ENCODE measurements around the gene HEPN1.

GRCh38 chr11:124898263-124898680 is 20.8 kb upstream of the HEPN1 start:
- TF ChIP-seq, protein P1, sequence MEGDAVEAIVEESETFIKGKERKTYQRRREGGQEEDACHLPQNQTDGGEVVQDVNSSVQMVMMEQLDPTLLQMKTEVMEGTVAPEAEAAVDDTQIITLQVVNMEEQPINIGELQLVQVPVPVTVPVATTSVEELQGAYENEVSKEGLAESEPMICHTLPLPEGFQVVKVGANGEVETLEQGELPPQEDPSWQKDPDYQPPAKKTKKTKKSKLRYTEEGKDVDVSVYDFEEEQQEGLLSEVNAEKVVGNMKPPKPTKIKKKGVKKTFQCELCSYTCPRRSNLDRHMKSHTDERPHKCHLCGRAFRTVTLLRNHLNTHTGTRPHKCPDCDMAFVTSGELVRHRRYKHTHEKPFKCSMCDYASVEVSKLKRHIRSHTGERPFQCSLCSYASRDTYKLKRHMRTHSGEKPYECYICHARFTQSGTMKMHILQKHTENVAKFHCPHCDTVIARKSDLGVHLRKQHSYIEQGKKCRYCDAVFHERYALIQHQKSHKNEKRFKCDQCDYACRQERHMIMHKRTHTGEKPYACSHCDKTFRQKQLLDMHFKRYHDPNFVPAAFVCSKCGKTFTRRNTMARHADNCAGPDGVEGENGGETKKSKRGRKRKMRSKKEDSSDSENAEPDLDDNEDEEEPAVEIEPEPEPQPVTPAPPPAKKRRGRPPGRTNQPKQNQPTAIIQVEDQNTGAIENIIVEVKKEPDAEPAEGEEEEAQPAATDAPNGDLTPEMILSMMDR (conservative IDR thresholded peaks at IDR 0.05; ENCODE audit: low read depth in 2 of 2): peak in 1 of 2 experiments; percentile 4; a peak in 1 of 4 replicates
- TF ChIP-seq EZH2 (IDR thresholded peaks at IDR 0.05; ENCODE audit: low read depth, unreplicated experiment): no peak
- TF ChIP-seq, protein P2, sequence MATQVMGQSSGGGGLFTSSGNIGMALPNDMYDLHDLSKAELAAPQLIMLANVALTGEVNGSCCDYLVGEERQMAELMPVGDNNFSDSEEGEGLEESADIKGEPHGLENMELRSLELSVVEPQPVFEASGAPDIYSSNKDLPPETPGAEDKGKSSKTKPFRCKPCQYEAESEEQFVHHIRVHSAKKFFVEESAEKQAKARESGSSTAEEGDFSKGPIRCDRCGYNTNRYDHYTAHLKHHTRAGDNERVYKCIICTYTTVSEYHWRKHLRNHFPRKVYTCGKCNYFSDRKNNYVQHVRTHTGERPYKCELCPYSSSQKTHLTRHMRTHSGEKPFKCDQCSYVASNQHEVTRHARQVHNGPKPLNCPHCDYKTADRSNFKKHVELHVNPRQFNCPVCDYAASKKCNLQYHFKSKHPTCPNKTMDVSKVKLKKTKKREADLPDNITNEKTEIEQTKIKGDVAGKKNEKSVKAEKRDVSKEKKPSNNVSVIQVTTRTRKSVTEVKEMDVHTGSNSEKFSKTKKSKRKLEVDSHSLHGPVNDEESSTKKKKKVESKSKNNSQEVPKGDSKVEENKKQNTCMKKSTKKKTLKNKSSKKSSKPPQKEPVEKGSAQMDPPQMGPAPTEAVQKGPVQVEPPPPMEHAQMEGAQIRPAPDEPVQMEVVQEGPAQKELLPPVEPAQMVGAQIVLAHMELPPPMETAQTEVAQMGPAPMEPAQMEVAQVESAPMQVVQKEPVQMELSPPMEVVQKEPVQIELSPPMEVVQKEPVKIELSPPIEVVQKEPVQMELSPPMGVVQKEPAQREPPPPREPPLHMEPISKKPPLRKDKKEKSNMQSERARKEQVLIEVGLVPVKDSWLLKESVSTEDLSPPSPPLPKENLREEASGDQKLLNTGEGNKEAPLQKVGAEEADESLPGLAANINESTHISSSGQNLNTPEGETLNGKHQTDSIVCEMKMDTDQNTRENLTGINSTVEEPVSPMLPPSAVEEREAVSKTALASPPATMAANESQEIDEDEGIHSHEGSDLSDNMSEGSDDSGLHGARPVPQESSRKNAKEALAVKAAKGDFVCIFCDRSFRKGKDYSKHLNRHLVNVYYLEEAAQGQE (IDR thresholded peaks at IDR 0.05; ENCODE audit: unreplicated experiment): no peak
- TF ChIP-seq POLR2AphosphoS5 (IDR thresholded peaks at IDR 0.05; ENCODE audit: low read depth): no peak
- TF ChIP-seq EZH2phosphoT487 (IDR thresholded peaks at IDR 0.05; ENCODE audit: unreplicated experiment): no peak

Measured in GM23338 (cell line).